ENCODE results near the gene GSAP.
"Not testable (repeated sequence)": the region's sequence is repeated elsewhere in the genome, so short reads cannot be mapped to it uniquely, and the experiment has no call there.

Gene GSAP, protein sequence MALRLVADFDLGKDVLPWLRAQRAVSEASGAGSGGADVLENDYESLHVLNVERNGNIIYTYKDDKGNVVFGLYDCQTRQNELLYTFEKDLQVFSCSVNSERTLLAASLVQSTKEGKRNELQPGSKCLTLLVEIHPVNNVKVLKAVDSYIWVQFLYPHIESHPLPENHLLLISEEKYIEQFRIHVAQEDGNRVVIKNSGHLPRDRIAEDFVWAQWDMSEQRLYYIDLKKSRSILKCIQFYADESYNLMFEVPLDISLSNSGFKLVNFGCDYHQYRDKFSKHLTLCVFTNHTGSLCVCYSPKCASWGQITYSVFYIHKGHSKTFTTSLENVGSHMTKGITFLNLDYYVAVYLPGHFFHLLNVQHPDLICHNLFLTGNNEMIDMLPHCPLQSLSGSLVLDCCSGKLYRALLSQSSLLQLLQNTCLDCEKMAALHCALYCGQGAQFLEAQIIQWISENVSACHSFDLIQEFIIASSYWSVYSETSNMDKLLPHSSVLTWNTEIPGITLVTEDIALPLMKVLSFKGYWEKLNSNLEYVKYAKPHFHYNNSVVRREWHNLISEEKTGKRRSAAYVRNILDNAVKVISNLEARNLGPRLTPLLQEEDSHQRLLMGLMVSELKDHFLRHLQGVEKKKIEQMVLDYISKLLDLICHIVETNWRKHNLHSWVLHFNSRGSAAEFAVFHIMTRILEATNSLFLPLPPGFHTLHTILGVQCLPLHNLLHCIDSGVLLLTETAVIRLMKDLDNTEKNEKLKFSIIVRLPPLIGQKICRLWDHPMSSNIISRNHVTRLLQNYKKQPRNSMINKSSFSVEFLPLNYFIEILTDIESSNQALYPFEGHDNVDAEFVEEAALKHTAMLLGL

DNA sequence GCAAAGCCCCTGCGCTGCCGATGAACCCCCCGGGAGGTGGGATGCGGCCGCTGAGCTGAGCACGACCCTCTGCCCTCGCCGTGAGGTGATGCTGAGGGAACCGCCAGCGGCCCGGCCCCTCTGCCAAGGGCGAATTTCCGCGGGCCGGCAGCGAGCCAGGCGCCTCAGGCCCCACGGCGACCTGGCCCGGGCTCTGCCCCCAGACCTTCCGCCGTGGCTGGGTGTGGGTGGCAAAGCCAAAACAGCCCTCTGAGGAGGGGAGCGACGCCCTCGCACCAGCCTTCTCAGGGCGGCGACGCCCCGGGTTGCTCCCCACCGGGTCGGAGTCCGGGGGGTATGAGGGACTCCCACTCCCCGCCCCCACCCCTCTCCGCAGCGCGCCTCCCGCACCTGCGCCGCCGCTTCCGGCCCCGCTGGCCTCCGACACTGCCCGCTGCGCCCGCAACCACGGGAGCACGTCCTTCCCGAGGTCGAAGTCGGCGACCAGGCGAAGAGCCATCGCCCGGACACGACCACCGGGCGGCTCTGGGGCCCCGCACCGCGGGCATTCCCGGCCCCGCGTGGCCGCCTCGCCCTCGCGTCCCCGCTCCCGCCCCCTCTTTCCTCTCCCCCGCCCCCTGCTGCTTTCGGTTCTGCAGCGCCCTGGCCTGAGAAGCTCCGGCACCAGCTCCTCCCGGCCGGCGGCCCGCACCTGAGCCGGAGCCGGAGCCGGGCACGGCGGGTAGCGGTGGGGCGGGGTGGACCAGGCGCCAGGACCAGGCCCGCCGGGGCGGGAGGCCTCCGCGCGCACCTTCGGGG lies at the start of gene GSAP:
Gene GSAP, minus strand, starts transcription at position 527 of the 798 bp plus-strand sequence. Its CDS starts 28 bp downstream, at position 499.
- H3K4me3 ChIP-seq (ENCODE audit: low read depth, low read length), result peak within 1 kb of the TSS; percentile 65
- TF ChIP-seq, protein P1, sequence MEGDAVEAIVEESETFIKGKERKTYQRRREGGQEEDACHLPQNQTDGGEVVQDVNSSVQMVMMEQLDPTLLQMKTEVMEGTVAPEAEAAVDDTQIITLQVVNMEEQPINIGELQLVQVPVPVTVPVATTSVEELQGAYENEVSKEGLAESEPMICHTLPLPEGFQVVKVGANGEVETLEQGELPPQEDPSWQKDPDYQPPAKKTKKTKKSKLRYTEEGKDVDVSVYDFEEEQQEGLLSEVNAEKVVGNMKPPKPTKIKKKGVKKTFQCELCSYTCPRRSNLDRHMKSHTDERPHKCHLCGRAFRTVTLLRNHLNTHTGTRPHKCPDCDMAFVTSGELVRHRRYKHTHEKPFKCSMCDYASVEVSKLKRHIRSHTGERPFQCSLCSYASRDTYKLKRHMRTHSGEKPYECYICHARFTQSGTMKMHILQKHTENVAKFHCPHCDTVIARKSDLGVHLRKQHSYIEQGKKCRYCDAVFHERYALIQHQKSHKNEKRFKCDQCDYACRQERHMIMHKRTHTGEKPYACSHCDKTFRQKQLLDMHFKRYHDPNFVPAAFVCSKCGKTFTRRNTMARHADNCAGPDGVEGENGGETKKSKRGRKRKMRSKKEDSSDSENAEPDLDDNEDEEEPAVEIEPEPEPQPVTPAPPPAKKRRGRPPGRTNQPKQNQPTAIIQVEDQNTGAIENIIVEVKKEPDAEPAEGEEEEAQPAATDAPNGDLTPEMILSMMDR (IDR thresholded peaks at IDR 0.05; ENCODE audit: low read depth, low read length), result no peak

DNA sequence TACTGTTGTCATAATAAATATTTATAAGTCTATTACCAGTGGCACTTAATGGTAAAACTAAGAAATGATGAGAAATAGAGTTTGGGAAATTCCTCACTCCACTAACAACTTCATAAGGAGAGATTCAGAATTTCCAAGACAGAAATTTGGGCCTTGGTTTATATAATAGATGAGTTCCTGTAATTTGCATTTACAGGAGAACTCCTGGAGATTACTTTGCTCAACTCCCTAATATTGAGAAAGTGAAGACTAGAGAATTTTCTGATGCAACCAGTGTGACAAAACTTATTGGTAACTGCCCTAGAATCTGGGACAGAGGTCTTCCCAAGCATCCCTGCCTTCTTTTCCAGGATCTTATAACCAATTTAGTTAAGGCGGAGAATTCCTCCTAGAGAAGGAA lies 49.1 kb upstream of the GSAP start:
- TF ChIP-seq, protein P1 (IDR thresholded peaks at IDR 0.05; ENCODE audit: low read depth, low read length), result no peak
- no peak overlapping the region for H3K4me3 ChIP-seq (ENCODE audit: low read depth, low read length)

DNA sequence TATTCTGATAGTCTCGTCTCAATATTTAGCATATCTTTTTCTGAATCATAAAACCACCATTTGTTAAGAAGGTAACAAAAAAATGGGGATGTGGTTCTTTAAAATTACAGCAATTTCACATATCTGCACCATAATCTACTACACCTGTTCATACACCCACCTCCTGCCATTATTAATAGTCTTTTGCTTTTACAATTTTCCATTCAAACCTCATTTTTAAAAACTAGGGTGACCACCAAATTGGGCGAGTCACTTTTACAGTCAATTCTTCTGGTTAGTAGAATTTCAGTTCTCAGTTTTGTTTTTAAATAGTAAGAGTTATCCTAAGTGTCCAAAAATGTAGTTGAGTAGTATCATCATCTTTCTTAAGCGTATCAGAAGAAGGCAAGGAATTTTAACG lies 48.4 kb upstream of the GSAP start:
- H3K4me3 ChIP-seq (ENCODE audit: low read depth, low read length), result no peak overlapping the region
- TF ChIP-seq, protein P1 (IDR thresholded peaks at IDR 0.05; ENCODE audit: low read depth, low read length), result no peak

DNA sequence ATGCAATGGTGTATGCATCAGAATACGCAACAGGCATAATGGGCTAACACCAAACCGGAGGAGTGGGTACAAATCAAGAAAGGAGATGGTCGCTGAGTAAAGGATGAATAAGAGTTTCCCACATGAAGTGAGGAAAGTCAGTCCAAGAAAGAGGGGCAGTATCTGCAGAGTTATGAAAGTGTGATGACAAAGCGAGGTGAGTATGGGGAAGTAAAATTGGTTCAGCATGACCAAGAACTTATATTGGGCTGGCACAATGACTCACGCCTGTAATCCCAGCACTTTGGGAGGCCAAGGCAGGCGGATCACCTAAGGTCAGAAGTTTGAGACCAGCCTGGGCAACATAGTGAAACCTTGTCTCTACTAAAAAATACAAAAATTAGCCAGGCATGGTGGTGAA lies 47.5 kb upstream of the GSAP start:
- not testable (repeated sequence) for H3K4me3 ChIP-seq (ENCODE audit: low read depth, low read length)

DNA sequence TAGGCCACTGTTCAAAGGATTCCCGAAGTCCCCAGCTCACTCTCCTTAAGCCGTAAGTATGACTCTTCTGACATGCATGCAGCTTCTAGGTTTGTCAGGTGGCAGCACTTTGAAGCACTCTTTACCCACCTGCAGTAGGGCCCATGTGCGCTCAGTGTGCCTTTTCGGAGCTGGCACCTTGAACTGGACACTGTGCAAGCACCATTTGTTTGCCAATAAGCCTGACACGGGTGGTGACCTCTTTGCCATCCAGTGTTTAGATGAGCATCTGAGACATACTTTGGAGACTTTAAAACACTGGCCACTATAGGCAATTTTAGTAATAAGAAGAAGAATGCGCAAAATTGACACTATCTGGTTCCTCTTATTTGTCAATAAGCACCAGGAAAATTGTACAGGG lies 45.7 kb upstream of the GSAP start:
- TF ChIP-seq, protein P1 (IDR thresholded peaks at IDR 0.05; ENCODE audit: low read depth, low read length), result no peak
- H3K4me3 ChIP-seq (ENCODE audit: low read depth, low read length), result no peak overlapping the region

DNA sequence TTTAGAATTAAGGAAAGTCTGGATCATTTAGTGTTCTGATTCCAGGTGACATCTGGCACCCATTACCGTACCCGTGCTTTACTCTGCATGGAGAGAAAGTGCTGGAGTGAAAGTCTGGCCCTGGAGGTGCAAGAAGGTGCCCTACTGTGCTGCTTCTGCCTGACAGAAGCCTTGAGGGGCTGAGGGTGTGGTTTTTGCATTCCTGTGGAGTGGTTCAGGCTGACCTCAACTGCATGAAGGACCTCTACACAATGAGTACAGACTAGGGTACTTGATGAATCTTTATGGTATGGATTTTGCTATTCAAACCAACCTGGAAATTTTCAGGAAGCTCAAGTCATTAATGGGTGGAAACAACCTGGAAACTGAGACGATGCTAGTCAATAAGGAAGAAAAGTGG lies 45.1 kb upstream of the GSAP start:
- H3K4me3 ChIP-seq (ENCODE audit: low read depth, low read length), result no peak overlapping the region
- TF ChIP-seq, protein P1 (IDR thresholded peaks at IDR 0.05; ENCODE audit: low read depth, low read length), result no peak

DNA sequence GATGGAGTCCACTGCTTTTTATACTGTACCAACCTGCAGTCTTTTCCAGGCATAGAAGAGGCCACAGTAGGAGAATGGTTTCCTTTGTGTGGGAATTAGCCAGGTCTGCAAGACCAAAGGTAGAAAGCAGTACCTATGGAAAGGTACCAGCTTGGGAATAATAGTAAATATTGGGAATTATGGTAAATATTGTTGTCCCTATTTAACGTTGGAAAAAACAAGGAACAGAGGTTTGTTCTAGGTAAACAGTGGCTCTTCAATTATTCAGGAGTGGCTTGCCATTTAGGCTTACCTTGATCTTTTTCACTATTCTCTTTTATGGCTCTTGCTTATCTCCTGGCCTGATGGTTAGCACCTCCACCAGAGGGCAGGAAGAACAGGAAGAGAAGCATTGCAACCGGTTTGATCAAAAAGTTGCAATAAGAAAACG lies 43.9 kb upstream of the GSAP start:
- TF ChIP-seq, protein P1 (IDR thresholded peaks at IDR 0.05; ENCODE audit: low read depth, low read length), result no peak
- H3K4me3 ChIP-seq (ENCODE audit: low read depth, low read length), result no peak overlapping the region
